Body of pancreas (tissue), 4 donors: ENCODE data around the gene MEX3B. TPM values are rescaled to one million over a fixed set of nuclear protein-coding genes. Genes with fewer than 3 reads are reported as not detected.

Source experiments
- ATAC-seq: fragments of 150-250 bp; one replicate; pipeline ENCODE4 v1.9.1; 2016
- DNase-seq, 4 donors: peaks; one replicate each; pipeline ENCODE4 v3.0.0-alpha.2; 2019
- H3K27ac ChIP-seq, 4 donors: fragments of 200-600 bp; sonication (generic); 1 replicate in 3 of 4; 2 replicates in 1 of 4; pipeline versions ENCODE4 v1.5.1 to v1.6.1; 2016 to 2019; ENCODE audit warnings: mild to moderate bottlenecking in 1 of 4, mixed read lengths in 1 of 4, moderate library complexity in 1 of 4
- H3K27me3 ChIP-seq, 2 donors: fragments of 200-600 bp; sonication (generic); one replicate each; pipeline ENCODE4 v1.6.0; 2016; ENCODE audit warnings: mild to moderate bottlenecking in 1 of 2
- H3K36me3 ChIP-seq, 2 donors: fragments of 200-600 bp; sonication (generic); replicated peaks in 1 of 2; 2 replicates each; pipeline ENCODE4 v1.5.1; 2016; ENCODE audit warnings: low read depth in 2 of 2; ENCODE audit not compliant: insufficient read depth in 1 of 2
- H3K4me1 ChIP-seq: fragments of 200-600 bp; sonication (generic); one replicate; pipeline ENCODE4 v1.6.0; 2016
- H3K4me3 ChIP-seq, 2 donors: fragments of 200-600 bp; sonication (generic); 1 replicate in 1 of 2; 2 replicates in 1 of 2; pipeline ENCODE4 v1.5.1; 2016 to 2019
- H3K9me3 ChIP-seq, 3 donors: fragments of 200-600 bp; sonication (generic); 1 replicate in 2 of 3; 2 replicates in 1 of 3; pipeline ENCODE4 v1.5.1; 2016
- POLR2A ChIP-seq, 3 donors: fragments of 450-650 bp; IDR thresholded peaks; one replicate each; pipeline ENCODE4 v1.6.1; 2016; ENCODE audit warnings: antibody characterized with exemption in 3 of 3, mild to moderate bottlenecking in 2 of 3
- WGBS, 2 donors: methylation state at CpG; one replicate each; pipeline ENCODE4 v1.1.5; 2017; 5-methylcytosine and 5-hydroxymethylcytosine counted together
- intact Hi-C: fragments of 100-400 bp; cut with DNase I; formaldehyde crosslinking; loops from one replicate; pipeline ENCODE4 v1.15.1; 2023
- total RNA-seq, 2 donors: library from RNA; depleted of rRNA; stranded (reverse); fragments of >200 nt; gene quantifications; one replicate each; pipeline ENCODE4 v1.1.0, GENCODE V29; 2016
- TF ChIP-seq, protein P1 (sequence below), 7 experiments: fragments of 450-650 bp in 4 of 7; fragments of 200-600 bp in 3 of 7; sonication (generic) in 3 of 7; IDR thresholded peaks; one replicate each; pipeline ENCODE4 v1.5.1; 2016 to 2019; ENCODE audit warnings: antibody characterized with exemption in 7 of 7

Gene MEX3B
- total RNA-seq, 2 donors from 2014 or later: 0.52 TPM; not detected in 1

DNA sequence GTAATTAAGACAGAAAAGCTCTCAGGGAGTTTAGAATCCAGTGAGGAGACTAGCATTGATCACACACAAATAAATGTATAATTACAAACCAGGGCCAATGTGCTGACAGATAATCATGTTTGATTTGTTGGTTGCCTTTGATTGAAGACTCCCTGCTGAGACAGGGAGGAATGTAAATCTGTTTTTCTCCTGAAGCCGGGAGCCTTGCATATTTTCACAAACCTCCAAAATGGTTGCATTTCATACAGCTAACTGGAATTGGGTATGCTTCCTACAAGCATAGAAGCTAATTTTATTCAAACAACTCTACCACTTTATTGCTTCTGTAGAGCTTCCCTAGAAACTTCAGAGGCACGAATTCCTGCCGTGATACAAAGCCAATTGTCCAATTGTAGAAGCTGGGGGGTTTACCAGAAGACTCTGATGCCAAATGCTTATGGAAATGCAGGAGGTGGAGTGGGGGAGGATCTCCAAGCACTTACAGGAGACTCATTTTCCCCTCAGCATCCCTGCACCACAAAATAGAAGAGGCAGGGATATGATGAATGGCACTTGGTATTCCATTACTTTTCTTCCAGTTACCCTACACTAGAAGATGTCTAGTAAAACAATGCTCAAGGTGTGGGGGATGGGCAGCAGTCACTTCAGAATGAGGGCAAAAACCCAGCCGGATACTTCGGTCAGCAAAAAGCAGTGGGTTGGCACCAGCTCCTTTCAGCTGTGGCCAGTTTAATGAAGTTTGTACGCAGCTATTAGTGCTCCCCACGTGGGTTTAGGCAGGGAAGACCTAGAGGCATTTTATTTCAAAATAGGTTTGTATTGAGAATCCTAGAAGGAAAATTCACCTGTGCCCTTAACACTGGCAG is 11.4 kb upstream of the MEX3B start:
- 13 to 15% methylated on average over 7 of the region's 7 CpGs for WGBS, 2 donors
- ATAC-seq: no peak
- no peak for DNase-seq
- Histone ChIP-seq H3K4me1 (no peaks in the 10 kb centered on the region), H3K9me3 (no peaks in the 10 kb centered on the region), H3K4me3 (no peak overlapping the region), H3K27me3 (peaks cover 0 to 7% of the 10 kb centered on the region in 2 donors), H3K27ac (no peak overlapping the region), H3K36me3 (no peaks in the 10 kb centered on the region)
- TF ChIP-seq, protein P1, sequence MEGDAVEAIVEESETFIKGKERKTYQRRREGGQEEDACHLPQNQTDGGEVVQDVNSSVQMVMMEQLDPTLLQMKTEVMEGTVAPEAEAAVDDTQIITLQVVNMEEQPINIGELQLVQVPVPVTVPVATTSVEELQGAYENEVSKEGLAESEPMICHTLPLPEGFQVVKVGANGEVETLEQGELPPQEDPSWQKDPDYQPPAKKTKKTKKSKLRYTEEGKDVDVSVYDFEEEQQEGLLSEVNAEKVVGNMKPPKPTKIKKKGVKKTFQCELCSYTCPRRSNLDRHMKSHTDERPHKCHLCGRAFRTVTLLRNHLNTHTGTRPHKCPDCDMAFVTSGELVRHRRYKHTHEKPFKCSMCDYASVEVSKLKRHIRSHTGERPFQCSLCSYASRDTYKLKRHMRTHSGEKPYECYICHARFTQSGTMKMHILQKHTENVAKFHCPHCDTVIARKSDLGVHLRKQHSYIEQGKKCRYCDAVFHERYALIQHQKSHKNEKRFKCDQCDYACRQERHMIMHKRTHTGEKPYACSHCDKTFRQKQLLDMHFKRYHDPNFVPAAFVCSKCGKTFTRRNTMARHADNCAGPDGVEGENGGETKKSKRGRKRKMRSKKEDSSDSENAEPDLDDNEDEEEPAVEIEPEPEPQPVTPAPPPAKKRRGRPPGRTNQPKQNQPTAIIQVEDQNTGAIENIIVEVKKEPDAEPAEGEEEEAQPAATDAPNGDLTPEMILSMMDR (IDR thresholded peaks at IDR 0.05): no peak
- TF ChIP-seq POLR2A (IDR thresholded peaks at IDR 0.05): no peak
- intact Hi-C loops: no loop called here

DNA sequence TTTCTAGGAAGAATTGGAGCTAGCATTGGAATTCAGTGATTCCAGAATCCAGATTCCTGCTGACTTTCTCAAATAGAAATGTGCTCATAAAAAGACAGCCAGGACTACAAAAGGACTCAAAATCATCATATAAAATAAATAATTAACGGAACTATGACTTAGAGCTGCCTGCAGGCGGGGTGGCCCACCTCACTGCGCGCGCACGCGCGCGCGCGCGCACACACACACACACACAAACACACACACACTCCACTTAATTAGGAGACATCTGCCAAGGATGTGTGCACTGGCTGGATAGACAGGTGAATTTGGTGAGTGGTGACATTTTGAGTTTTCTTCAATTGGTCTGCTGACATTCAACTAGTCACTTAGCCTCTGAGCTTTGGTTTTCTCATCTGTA is 6.9 kb upstream of the MEX3B start:
- DNase-seq (no peak), ATAC-seq (no peak)
- Histone ChIP-seq H3K36me3 (no peaks in the 10 kb centered on the region), H3K27ac (no peak overlapping the region), H3K4me3 (no peak overlapping the region), H3K4me1 (peaks cover 4% of the 10 kb centered on the region), H3K27me3 (no peaks in the 10 kb centered on the region), H3K9me3 (no peaks in the 10 kb centered on the region)
- whole genome bisulfite sequencing, 2 donors: 87 to 89% methylated on average over 12 of the region's 12 CpGs
- intact Hi-C loops: no loop called here
- TF ChIP-seq POLR2A (IDR thresholded peaks at IDR 0.05): no peak
- TF ChIP-seq, protein P1 (IDR thresholded peaks at IDR 0.05): no peak

DNA sequence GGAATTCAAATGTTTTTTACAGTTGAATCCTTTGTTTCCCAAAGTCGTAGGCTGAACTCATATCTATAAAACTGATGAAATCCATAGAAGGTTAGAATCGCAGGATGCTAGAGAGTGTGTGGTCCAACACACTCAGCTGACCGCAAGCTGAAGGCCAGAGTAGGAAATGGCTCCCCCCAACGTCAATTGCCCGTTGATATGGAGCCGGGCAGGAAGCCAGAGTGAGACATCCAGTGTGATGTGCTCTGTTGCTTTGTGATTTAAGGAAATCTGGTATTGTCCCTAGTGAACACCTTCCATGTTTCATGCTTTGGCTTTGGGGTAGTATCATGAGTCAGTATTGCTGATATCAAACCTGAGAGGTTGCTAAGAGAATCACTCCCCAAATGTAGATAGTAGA is 5.8 kb upstream of the MEX3B start:
- intact Hi-C loops: no loop called here
- peaks cover 11% of the 10 kb centered on the region for H3K4me1 ChIP-seq
- no peaks in the 10 kb centered on the region for H3K36me3 ChIP-seq
- ATAC-seq (no peak), DNase-seq (no peak)
- 44 to 46% methylated on average over 6 of the region's 6 CpGs for WGBS, 2 donors
- no peak overlapping the region for H3K4me3 ChIP-seq
- H3K27me3 ChIP-seq: no peaks in the 10 kb centered on the region
- TF ChIP-seq, protein P1 (IDR thresholded peaks at IDR 0.05): no peak
- TF ChIP-seq POLR2A (IDR thresholded peaks at IDR 0.05): no peak
- H3K27ac ChIP-seq: no peak overlapping the region
- no peaks in the 10 kb centered on the region for H3K9me3 ChIP-seq

DNA sequence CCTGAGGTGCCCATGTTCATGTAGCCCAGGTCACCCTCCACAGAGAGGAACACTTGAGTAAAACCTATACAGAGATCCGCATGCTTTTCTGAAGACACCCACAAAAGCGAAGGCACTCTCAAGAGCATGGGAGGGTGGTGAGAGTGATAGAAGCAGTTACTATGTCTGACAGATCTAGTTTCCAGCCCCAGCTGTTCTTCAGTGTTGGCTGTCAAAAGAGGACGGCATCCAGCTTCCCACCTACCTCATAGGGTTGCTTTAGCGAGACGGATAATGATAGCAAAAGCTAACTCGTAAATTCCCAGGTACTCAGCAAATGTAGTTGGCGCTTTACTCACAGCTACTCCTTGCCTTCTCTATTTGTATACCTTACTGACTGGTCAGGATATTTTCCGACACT is 3.0 kb upstream of the MEX3B start:
- H3K27ac ChIP-seq: no peak overlapping the region
- DNase-seq: no peak
- H3K4me3 ChIP-seq: no peak overlapping the region
- H3K9me3 ChIP-seq: no peaks in the 10 kb centered on the region
- 79 to 80% methylated on average over 8 of the region's 8 CpGs for WGBS, 2 donors
- intact Hi-C loops: no loop called here
- no peak for TF ChIP-seq POLR2A (IDR thresholded peaks at IDR 0.05)
- TF ChIP-seq, protein P1 (IDR thresholded peaks at IDR 0.05): no peak
- peaks cover 30% of the 10 kb centered on the region for H3K4me1 ChIP-seq
- no peaks in the 10 kb centered on the region for H3K36me3 ChIP-seq
- ATAC-seq: no peak
- H3K27me3 ChIP-seq: peaks cover 0 to 9% of the 10 kb centered on the region in 2 donors
